NCI-H446 treated with DMSO at 0.1 percent for 48 hours (cell line): ENCODE data around the gene SLC17A7.
A peak's percentile ranks its signal among the peaks of the same experiment; 100 is the strongest.
"Not testable (repeated sequence)": the region's sequence is repeated elsewhere in the genome, so short reads cannot be mapped to it uniquely, and the experiment has no call there.

Experiments used
- DNase-seq: peaks from one replicate; lab custom pipeline; 2025; lab: John Stamatoyannopoulos, UW

Gene SLC17A7

GRCh38 chr19:49444100-49444700, 2.9 kb upstream of the SLC17A7 start:
- not testable (repeated sequence) for DNase-seq

GRCh38 chr19:49443366-49444099, 2.2 kb upstream of the SLC17A7 start:
- DNase-seq = peak; percentile 98

GRCh38 chr19:49442771-49443365, 1.5 kb upstream of the SLC17A7 start:
- peak; percentile 79 for DNase-seq

GRCh38 chr19:49442354-49442753, 1.0 kb upstream of the SLC17A7 start:
- peak; percentile 25 for DNase-seq

- DNase-seq = no peak
Measured at GRCh38 chr19:49441960-49442350, 628 bp upstream of the SLC17A7 start.

GRCh38 chr19:49440439-49441209, 703 bp downstream of the SLC17A7 start:
- DNase-seq = no peak

GRCh38 chr19:49439836-49440235, 1.5 kb downstream of the SLC17A7 start:
- DNase-seq = no peak

GRCh38 chr19:49438261-49438660, 3.1 kb downstream of the SLC17A7 start:
- DNase-seq = no peak

- peak; percentile 33 for DNase-seq
Measured at GRCh38 chr19:49437231-49437630, 4.1 kb downstream of the SLC17A7 start.

- no peak for DNase-seq
Measured at GRCh38 chr19:49436381-49437017, 4.8 kb downstream of the SLC17A7 start.

GRCh38 chr19:49435670-49436069, 5.7 kb downstream of the SLC17A7 start:
- no peak for DNase-seq

GRCh38 chr19:49434907-49435583, 6.3 kb downstream of the SLC17A7 start:
- no peak for DNase-seq

- no peak for DNase-seq
Measured at GRCh38 chr19:49433240-49433901, 8.0 kb downstream of the SLC17A7 start.

- no peak for DNase-seq
Measured at GRCh38 chr19:49432141-49433073, 8.9 kb downstream of the SLC17A7 start.

GRCh38 chr19:49431330-49431749, 10.0 kb downstream of the SLC17A7 start:
- no peak for DNase-seq

- DNase-seq = no peak
Measured at GRCh38 chr19:49430678-49431329, 10.5 kb downstream of the SLC17A7 start.

GRCh38 chr19:49430172-49430677, 11.1 kb downstream of the SLC17A7 start:
- no peak for DNase-seq

GRCh38 chr19:49428547-49429451, 12.5 kb downstream of the SLC17A7 start:
- DNase-seq = no peak
